Measurements from ENCODE around the gene HTR6.
"Not testable (repeated sequence)": the region's sequence is repeated elsewhere in the genome, so short reads cannot be mapped to it uniquely, and the experiment has no call there.

Gene HTR6

GRCh38 chr1:19664453-19665185 lies at the start of gene HTR6:
Gene HTR6 (plus strand): TSS chr1:19664875. CDS start chr1:19665754, 879 bp downstream.
- DNase-seq, result no peak

- DNase-seq, result no peak
Observed at GRCh38 chr1:19615438-19615837, 49.2 kb upstream of the HTR6 start.

- DNase-seq, result no peak
Observed at GRCh38 chr1:19616489-19616888, 48.2 kb upstream of the HTR6 start.

GRCh38 chr1:19617376-19617775 lies 47.3 kb upstream of the HTR6 start:
- DNase-seq, result no peak

GRCh38 chr1:19618428-19618827 lies 46.2 kb upstream of the HTR6 start:
- DNase-seq, result no peak

GRCh38 chr1:19619697-19620384 lies 44.8 kb upstream of the HTR6 start:
- DNase-seq, result no peak

GRCh38 chr1:19620786-19621185 lies 43.9 kb upstream of the HTR6 start:
- no peak for DNase-seq

- DNase-seq, result no peak
Observed at GRCh38 chr1:19621274-19621950, 43.3 kb upstream of the HTR6 start.

- DNase-seq, result no peak
Observed at GRCh38 chr1:19622204-19622603, 42.5 kb upstream of the HTR6 start.

GRCh38 chr1:19623523-19623922 lies 41.2 kb upstream of the HTR6 start:
- no peak for DNase-seq

- no peak for DNase-seq
Observed at GRCh38 chr1:19625291-19625937, 39.3 kb upstream of the HTR6 start.

- DNase-seq, result no peak
Observed at GRCh38 chr1:19628879-19629278, 35.8 kb upstream of the HTR6 start.

- DNase-seq, result no peak
Observed at GRCh38 chr1:19629357-19629756, 35.3 kb upstream of the HTR6 start.

GRCh38 chr1:19630192-19630591 lies 34.5 kb upstream of the HTR6 start:
- not testable (repeated sequence) for DNase-seq

- no peak for DNase-seq
Observed at GRCh38 chr1:19630720-19631395, 33.8 kb upstream of the HTR6 start.

GRCh38 chr1:19632211-19632610 lies 32.5 kb upstream of the HTR6 start:
- DNase-seq, result no peak

- no peak for DNase-seq
Observed at GRCh38 chr1:19633106-19633505, 31.6 kb upstream of the HTR6 start.

GRCh38 chr1:19635064-19635463 lies 29.6 kb upstream of the HTR6 start:
- DNase-seq, result not testable (repeated sequence)

- DNase-seq, result no peak
Observed at GRCh38 chr1:19635646-19636045, 29.0 kb upstream of the HTR6 start.

- DNase-seq, result no peak
Observed at GRCh38 chr1:19636065-19636464, 28.6 kb upstream of the HTR6 start.

- DNase-seq, result not testable (repeated sequence)
Observed at GRCh38 chr1:19636749-19637148, 27.9 kb upstream of the HTR6 start.

GRCh38 chr1:19637606-19638005 lies 27.1 kb upstream of the HTR6 start:
- DNase-seq, result no peak

GRCh38 chr1:19639228-19639627 lies 25.4 kb upstream of the HTR6 start:
- not testable (repeated sequence) for DNase-seq
